ENCODE results near the gene MIA2. TPM values are rescaled to one million over a fixed set of nuclear protein-coding genes. Genes with fewer than 3 reads are reported as not detected.

Gene MIA2
- total RNA-seq, 1 donor from 2014 or later: 27.3 TPM

GRCh38 chr14:39365354-39365753 is 131.6 kb downstream of the MIA2 start:
- Mint-ChIP-seq H3K36me3 (ENCODE audit: low read depth) (peaks cover 15% of the 10 kb centered on the region), H3K27me3 (ENCODE audit: low read depth) (no peaks in the 10 kb centered on the region), H3K9me3 (ENCODE audit: low read depth) (peaks cover 13% of the 10 kb centered on the region)

GRCh38 chr14:39366460-39367386 is 133.0 kb downstream of the MIA2 start:
- Mint-ChIP-seq H3K27me3 (ENCODE audit: low read depth) (no peaks in the 10 kb centered on the region), H3K36me3 (ENCODE audit: low read depth) (peaks cover 14% of the 10 kb centered on the region), H3K27ac (ENCODE audit: unreplicated experiment) (no peak overlapping the region), H3K4me1 (ENCODE audit: low read depth) (peaks cover 22% of the 10 kb centered on the region), H3K9me3 (ENCODE audit: low read depth) (peaks cover 13% of the 10 kb centered on the region), H3K4me3 (ENCODE audit: unreplicated experiment) (no peak overlapping the region)
- no peak for DNase-seq (ENCODE audit: low spot score)
- no peak for TF ChIP-seq CTCF (IDR thresholded peaks at IDR 0.05)

More at GRCh38 chr14:39365354-39365753, 131.6 kb downstream of the MIA2 start:
- peaks cover 26% of the 10 kb centered on the region for H3K4me1 Mint-ChIP-seq (ENCODE audit: low read depth)
- H3K4me3 Mint-ChIP-seq (ENCODE audit: unreplicated experiment): no peak overlapping the region
- no peak overlapping the region for H3K27ac Mint-ChIP-seq (ENCODE audit: unreplicated experiment)
- TF ChIP-seq CTCF (IDR thresholded peaks at IDR 0.05): no peak
- no peak for DNase-seq (ENCODE audit: low spot score)

DNA sequence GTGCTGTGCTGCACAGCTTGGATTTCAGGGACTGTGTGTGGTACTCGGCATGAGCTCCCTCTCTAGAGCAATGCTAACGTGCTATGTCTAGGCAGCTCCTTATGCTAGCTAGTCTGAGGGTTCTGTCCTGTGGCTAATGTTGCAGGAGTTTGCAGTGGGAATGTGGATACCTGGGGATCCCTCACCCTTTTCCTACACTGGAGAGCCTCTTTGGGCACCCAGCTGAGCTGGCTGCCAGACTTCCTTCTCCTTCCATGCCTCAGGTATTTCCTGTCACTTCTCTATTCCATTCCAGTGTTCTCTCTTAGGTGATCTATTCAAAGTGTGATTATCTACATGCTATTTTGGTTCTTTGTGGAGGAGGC is 133.7 kb downstream of the MIA2 start:
- H3K4me1 Mint-ChIP-seq (ENCODE audit: low read depth): peaks cover 21% of the 10 kb centered on the region
- peaks cover 14% of the 10 kb centered on the region for H3K36me3 Mint-ChIP-seq (ENCODE audit: low read depth)
- H3K9me3 Mint-ChIP-seq (ENCODE audit: low read depth): peaks cover 13% of the 10 kb centered on the region
- no peaks in the 10 kb centered on the region for H3K27me3 Mint-ChIP-seq (ENCODE audit: low read depth)
- H3K4me3 Mint-ChIP-seq (ENCODE audit: unreplicated experiment): no peak overlapping the region
- H3K27ac Mint-ChIP-seq (ENCODE audit: unreplicated experiment): no peak overlapping the region
- DNase-seq (ENCODE audit: low spot score): no peak
- TF ChIP-seq CTCF (IDR thresholded peaks at IDR 0.05): no peak

DNA sequence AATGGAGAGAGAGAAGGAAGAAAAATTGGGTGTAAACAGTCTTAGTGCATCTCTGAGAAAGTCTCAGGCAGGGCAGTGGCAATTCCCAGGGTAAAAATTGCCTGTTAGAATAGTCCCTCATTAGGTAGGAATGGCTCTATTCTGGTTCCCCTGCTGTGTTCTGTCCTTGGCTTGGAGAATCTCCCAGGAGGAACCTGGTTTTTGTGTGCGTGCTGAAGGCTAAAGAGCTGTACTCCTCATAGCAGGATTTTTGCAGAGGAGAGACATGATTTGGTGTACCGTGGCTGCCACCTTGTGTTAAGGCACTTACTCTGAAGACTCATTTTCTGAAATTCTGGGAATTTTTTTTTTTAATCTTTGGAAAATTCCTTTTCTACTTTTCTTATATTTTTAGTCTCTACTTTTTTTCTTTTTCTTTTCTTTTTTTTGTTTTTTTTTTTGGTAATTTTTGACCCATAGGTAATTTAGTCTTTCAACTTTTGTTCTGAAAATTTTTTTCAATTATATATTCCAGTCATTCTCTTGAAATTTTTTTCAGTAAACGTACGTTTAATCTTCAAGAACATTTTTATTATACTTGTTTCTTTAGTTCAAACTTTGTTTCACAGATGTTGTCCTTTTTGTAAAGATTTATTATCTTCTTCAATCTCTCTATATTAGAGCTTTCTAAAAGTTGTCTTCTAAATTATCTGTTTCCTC is 134.7 kb downstream of the MIA2 start:
- no peak overlapping the region for H3K4me3 Mint-ChIP-seq (ENCODE audit: unreplicated experiment)
- no peak for DNase-seq (ENCODE audit: low spot score)
- TF ChIP-seq CTCF (IDR thresholded peaks at IDR 0.05): peak; percentile 90
- peaks cover 13% of the 10 kb centered on the region for H3K9me3 Mint-ChIP-seq (ENCODE audit: low read depth)
- peaks cover 14% of the 10 kb centered on the region for H3K36me3 Mint-ChIP-seq (ENCODE audit: low read depth)
- peak overlapping the region; percentile 28 for H3K27ac Mint-ChIP-seq (ENCODE audit: unreplicated experiment)
- no peaks in the 10 kb centered on the region for H3K27me3 Mint-ChIP-seq (ENCODE audit: low read depth)
- peaks cover 24% of the 10 kb centered on the region for H3K4me1 Mint-ChIP-seq (ENCODE audit: low read depth)

DNA sequence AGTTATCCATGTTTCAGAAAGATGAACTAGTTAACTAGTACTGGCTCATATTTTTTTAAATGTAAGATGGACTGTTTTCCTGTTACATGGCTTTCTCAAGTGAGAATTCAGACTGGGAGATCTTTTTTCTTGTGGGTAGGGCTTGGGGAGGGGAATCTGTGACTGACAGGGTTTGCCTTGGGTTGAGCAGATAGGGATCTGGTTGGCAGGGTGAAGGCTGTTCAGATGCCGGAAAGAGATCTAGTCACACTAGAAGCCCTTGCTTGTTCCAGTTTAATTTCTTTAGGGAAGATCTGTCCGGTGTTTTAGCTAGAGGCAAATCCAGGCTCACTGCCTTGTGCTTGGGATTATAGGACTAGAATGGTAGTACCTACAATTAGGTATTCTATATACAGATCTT is 135.3 kb downstream of the MIA2 start:
- H3K9me3 Mint-ChIP-seq (ENCODE audit: low read depth): peaks cover 9% of the 10 kb centered on the region
- no peaks in the 10 kb centered on the region for H3K27me3 Mint-ChIP-seq (ENCODE audit: low read depth)
- peaks cover 9% of the 10 kb centered on the region for H3K36me3 Mint-ChIP-seq (ENCODE audit: low read depth)
- no peak overlapping the region for H3K4me3 Mint-ChIP-seq (ENCODE audit: unreplicated experiment)
- H3K4me1 Mint-ChIP-seq (ENCODE audit: low read depth): peaks cover 27% of the 10 kb centered on the region
- DNase-seq (ENCODE audit: low spot score): no peak
- no peak for TF ChIP-seq CTCF (IDR thresholded peaks at IDR 0.05)
- H3K27ac Mint-ChIP-seq (ENCODE audit: unreplicated experiment): no peak overlapping the region
